G401 (cell line): Measurements from ENCODE around the gene TRMT44. TPM values are rescaled to one million over a fixed set of nuclear protein-coding genes. Genes with fewer than 3 reads are reported as not detected.

Experiments
- DNase-seq: peaks from one replicate; pipeline ENCODE4 v3.0.0-alpha.2; 2015; ENCODE audit warnings: low spot score
- in situ Hi-C: cut with HindIII; loops from 2 replicates; pipeline ENCODE4 v1.10.0; 2016; ENCODE audit warnings: low sequenced_read_pairs, mixed read lengths
- total RNA-seq: library from RNA; depleted of rRNA; stranded (reverse); fragments of >200 nt; shearing (Covaris generic); gene quantifications from 2 replicates; pipeline ENCODE4 v1.2.3, GENCODE V29; 2014

TRMT44 gene
- total RNA-seq, 1 experiment from 2014 or later = 24.9 TPM

DNA sequence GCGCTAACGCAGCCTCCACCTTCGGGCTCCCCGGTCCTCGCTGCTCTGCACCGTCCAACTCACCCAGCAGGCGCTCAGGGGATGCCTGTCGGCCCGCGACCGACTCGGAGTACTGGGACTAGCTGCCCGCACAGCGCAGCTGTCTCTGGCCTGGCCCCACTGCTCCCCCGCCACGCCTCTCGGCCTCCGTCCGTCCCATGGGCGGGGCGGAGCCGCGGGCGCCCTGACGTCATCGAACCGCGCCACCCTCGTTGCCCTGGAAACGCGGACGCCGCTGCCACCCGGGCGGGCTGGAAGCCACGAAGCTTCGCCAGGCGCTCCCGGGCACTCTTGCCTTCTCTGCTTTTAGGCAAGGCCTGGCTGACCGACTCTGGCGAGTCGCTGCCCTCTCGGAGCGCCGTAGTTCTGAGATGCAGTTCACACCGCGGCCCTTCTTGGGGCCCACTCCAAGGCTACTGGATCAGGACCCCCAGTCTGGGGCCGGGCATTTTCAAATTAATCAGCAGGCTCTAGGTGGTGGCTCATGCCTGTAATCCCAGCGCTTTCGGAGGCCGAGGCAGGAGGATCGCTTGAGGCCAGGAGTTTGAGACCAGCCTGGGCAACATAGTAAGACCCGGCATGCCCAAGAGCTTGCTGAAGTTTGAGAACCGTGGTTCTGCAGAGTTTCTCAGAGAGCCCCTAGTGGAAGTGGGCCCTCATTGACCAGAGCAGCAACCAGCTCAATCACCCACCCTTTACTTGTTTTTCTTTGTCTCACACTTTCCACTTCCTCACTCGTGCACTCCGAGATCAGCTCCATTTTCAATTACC, 12.1 kb upstream of the TRMT44 start:
- peak; percentile 82 for DNase-seq
- in situ Hi-C loops = no loop called here

DNA sequence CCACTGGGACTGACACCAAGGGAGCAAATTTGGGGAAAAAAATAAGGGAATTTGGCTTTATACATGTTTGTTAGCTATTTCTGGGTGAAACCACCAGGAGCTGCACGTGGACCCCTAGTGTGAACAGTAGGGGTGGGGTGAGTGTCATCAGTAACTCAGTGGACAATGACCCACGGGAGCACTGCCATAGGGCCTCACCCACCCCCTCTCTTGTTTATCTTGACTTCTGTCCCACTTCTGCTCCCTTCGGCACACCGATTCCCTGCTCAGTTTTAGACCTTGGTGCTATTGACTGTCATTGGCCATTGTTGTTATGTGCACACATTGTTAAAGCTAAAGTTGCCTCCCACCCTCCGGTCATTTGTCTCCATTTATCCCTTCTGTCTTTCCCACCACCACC, 9.0 kb upstream of the TRMT44 start:
- DNase-seq = no peak
- in situ Hi-C loops = no loop called here

DNA sequence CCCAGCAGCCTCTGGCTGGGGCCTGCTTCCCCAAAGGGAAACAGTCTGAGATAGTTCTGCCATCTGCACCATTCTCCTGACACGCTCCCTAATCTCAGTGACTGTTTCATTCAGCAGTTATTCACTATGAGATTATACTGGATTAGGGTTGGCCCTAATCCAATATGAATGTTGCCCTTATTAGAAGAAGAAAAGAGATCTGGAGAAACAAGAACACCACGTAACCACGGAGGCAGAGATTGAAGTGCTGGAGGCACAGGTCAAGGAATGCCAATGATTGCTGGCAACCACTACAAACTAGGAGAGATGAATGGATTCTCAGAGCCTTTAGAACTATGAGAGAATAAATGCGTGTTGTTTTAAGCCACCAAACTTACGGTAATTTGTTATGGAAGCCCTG, 7.4 kb upstream of the TRMT44 start:
- in situ Hi-C loops = no loop called here
- DNase-seq = no peak

DNA sequence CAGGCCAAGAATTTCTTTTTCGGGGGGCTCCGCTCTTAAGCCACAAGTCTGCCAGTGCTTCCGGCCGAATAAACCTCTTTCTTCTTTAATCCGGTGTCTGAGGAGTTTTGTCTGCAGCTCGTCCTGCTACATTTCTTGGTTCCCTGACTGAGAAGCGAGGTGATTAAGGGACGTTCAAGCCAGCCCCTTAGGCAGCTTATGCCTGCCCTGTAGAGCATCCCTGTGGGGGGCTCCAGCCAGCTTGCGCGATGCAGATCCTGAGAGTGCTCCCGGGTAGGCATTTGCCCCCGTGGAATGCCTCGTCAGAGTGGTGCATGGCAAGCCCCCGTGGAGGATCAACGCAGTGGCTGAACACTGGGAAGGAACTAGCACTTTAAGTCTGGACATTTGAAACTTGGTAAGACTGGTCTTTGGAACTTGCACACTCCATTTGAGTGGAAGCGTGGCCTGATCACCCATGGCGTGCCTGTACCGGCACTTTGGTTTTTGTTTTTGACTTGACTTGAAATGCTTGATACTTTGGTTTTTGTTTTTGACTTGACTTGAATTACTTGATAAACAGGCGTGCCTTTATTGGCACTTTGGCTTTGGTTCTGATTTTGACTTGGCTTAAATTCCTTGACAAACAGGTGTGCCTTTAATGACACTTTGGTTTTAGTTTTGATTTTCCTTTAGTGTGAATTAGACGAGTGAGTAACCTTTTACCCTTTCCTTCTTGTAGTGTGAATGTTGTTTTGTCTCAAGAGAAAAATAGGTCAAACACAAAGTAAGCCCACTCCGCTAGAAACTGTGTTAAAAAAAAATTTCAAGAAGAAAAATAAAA, 6.1 kb upstream of the TRMT44 start:
- no peak for DNase-seq
- in situ Hi-C loops = no loop called here

GRCh38 chr4:8435656-8436121, 4.9 kb upstream of the TRMT44 start:
- in situ Hi-C loops = no loop called here
- no peak for DNase-seq

GRCh38 chr4:8437281-8437680, 3.3 kb upstream of the TRMT44 start:
- no peak for DNase-seq
- in situ Hi-C loops = no loop called here

DNA sequence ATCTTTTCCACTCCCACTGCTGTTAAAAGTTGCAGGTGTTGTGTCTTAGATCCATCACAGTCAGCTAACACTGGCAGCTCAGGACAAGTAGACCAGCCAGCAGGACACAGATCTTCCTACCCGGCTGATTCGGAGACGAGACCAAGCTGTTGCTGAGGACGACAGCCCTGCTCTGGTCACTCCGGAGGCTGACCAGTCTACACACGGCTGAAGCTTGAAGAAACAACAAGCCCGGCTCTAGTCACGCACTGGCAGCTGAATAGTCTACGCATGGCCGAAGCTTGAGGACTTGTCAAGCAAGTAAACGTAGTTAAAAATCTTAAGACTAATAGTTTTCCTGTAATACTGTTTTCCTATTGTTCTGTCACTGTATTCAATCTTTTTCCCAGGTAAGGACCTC, 1.8 kb upstream of the TRMT44 start:
- in situ Hi-C loops = no loop called here
- DNase-seq = no peak

- DNase-seq = no peak
- in situ Hi-C loops = no loop called here
Measured at GRCh38 chr4:8439168-8439567, 1.4 kb upstream of the TRMT44 start.

- no peak for DNase-seq
- in situ Hi-C loops = no loop called here
Measured at GRCh38 chr4:8439914-8440491, 574 bp upstream of the TRMT44 start.

DNA sequence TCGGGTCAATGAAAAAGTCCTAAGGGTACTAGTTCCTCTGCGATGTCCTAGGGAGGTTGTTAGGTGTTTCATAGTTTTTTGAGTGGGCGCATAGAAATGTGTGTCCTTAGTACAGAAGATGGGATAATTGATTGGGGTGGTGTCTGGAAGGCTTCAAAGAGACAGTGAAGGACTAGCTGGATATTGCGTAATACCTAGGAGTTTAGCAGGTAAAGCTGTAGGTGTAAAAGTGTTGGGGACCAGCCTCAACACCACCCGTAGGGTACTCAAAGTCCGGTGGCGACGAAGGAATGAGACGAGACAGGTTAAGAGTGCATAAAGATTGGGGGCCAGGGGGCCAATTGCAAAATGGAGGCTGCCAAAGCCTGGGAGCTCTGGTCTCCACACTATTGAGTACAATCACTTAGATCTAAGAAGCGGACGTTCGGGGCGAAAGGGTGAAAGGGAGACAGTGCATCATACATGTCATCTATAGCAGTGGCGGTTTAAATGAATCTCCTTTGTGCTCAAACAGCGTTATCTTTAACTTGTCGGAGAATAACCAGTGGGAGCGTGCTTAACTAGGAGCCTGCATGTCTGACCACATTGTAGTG, 1.0 kb downstream of the TRMT44 start:
- in situ Hi-C loops = no loop called here
- DNase-seq = no peak

DNA sequence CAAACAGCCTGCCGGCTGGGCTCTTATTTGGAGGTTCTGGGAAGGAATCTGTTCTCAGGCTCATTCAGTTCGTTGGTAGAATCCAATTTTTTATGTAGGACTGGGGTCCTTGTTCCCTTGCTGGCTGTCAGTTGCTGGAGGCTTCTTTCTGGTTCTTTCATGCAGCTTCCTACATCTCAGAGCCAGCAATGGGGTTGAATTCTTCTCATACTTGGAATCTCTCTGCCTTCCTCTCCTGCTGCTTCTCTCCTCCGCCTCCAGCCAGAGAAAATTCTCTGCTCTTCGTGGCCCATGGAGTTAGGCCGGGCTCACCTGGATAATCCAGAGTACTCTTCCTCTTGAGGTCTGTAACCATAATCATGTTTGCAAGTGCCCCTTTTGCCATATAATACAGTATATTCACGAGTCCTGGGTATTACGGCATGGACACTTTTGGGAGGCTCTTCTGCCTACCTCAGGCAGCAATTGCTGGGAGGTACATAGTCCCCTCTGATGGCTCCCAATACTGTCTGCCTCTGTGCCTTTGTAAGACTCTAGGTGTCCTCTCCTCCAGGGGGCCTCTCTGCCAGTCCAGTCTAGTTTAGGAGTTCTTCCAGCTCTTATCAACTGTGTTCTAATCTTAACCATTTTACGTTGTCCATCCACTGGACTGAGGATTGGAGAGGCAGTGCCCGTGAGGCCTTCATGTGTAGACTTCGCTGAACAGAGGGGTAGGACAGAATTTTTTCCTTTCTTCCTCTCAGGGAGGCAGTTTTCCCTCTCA, 2.2 kb downstream of the TRMT44 start:
- no peak for DNase-seq
- in situ Hi-C loops = no loop called here

DNA sequence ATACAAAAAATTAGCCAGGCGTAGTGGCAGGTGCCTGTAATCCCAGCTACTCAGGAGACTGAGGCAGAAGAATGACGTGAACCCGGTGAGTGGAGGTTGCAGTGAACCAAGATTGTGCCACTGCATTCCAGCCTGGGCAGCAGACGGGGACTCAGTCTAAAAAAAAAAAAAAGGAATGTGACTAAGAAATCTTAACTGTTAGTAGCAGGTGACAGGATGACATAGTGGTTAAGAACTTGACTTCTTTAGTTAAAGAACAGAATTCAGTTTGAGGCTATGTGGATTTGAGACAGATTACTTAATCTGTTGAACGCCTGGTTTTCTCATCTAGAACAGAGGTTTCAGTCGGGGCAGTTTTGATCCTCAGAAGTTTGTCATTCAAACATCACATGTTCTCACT, 3.2 kb downstream of the TRMT44 start:
- in situ Hi-C loops = no loop called here
- no peak for DNase-seq

DNA sequence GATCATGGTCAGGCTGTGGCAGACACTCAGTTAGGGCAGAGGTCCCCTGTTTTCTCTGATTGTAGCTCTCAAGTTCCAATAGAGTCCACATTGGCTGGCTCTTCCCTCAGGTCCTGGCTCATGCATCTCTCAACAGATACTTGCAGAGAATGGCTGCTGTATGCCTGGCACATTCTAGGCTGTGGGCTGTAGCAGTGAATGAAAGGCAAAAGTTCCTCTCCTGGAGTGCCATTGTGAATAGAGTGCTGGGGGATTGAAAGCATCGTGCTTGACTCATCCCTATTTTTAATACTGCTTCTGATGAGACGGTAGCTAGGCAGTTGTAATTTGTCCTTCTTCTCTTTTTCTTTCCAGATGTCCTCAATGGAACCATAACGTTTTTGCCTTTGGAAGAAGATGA, 5.5 kb downstream of the TRMT44 start:
- in situ Hi-C loops = no loop called here

DNA sequence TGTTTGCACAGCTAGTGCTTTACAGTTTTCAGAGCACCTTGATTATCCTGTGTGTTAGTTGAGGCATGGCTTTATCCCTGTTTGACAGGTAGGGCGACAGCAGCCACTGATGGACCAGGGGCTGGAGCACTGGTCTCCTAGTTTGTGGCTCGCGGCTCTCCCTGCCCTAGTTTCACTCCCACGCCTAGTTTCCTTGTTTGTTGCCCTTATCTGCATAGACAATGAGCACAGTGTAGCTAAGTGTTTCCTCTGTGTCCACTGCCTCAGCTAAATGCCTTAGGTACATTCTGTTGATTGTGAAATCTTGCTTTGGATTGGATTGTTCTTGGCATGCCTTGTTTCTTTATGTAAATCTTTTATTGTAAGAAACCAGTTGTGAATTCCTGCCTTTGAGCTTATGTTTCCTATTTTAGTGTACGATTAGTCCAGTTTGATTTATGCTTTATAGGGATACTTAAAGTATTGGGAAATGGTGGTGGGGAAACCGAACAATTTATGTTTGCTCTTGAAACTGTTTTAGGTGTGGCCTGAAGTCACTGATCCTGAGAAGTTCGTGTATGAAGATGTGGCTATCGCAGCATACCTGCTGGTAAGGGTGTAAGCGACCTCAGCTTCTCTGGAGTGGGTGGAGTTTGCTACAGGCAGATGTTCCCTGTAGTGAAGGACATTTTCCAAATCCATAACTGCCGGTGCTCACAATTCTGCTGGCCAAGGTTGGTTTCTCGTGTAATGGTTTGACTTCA, 11.0 kb downstream of the TRMT44 start:
- in situ Hi-C loops = no loop called here
- no peak for DNase-seq

More for the DNA sequence above, 5.5 kb downstream of the TRMT44 start:
- no peak for DNase-seq

GRCh38 chr4:8453957-8454356, 13.4 kb downstream of the TRMT44 start:
- in situ Hi-C loops = no loop called here

DNA sequence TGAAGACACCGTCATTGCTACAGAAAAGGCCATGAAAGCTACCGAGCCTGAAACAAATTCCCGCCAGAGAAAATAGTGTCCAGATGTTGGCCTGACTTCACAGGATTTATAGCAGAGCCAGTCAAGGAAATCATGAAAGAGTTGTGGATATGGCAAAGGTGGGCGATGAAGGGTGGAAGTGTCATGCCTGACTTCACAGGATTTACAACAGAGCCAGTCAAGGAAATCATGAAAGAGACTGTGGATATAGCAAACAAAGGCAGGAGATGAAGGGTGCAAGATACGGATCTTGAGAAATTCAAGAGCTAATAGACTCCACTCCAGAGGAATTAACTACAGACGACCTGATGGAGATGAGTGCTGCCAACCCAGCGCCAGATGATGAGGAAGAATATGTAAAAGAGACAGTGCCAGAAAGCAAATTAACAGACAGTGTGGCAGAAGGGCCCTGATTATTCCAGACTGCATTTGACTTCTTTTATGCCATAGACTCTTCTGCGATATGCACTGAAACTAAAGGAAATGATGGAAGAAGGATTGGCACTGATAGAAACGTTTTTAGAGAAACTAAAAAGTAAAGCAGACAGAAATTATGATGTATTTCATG, 17.2 kb downstream of the TRMT44 start:
- no peak for DNase-seq
- in situ Hi-C loops = no loop called here

More at GRCh38 chr4:8453957-8454356, 13.4 kb downstream of the TRMT44 start:
- no peak for DNase-seq

- in situ Hi-C loops = no loop called here
- no peak for DNase-seq
Measured at GRCh38 chr4:8459867-8460445, 19.4 kb downstream of the TRMT44 start.

GRCh38 chr4:8461086-8461485, 20.5 kb downstream of the TRMT44 start:
- in situ Hi-C loops = no loop called here
- no peak for DNase-seq
